Activated CD8-positive, alpha-beta memory T cell treated with anti-CD3 and anti-CD28 coated beads, Interleukin-2, amount 10 ng/mL, durations not matched to agents 7 days and 5 days (primary cell): ENCODE data around the gene NKIRAS1. TPM values are rescaled to one million over a fixed set of nuclear protein-coding genes. Genes with fewer than 3 reads are reported as not detected.

ENCODE experiments used
- total RNA-seq, 2 experiments: library from RNA; stranded (reverse); gene quantifications; one replicate each; pipeline ENCODE4 v1.2.3, GENCODE V29; 2021

The NKIRAS1 gene
- total RNA-seq, 2 experiments from 2014 or later, result 3.4 to 3.8 TPM

Other genes starting within 250 kb of the NKIRAS1 start
- 10 to 100 TPM; 55.6 to 58.5 TPM for gene UBE2E1, start 111.0 kb downstream of the NKIRAS1 start, total RNA-seq
- 1,000 to 10,000 TPM; 1,249 to 1,693 TPM for gene RPL15, start 142 bp upstream of the NKIRAS1 start, total RNA-seq
- gene NR1D2, start 28.3 kb upstream of the NKIRAS1 start, total RNA-seq, result 1 to 10 TPM; 3.8 to 4.1 TPM